Measurements from ENCODE around the gene HSF2BP.

- TF ChIP-seq CBX5 (IDR thresholded peaks at IDR 0.05; ENCODE audit: low read depth, low read length) (no peak), HDAC6 (IDR thresholded peaks at IDR 0.05; ENCODE audit: low read depth, low read length) (no peak), RAD21 (IDR thresholded peaks at IDR 0.05 in 1 of 2, conservative IDR thresholded peaks at IDR 0.05 in 1 of 2; ENCODE audit: low read depth in 2 of 2, low read length in 2 of 2) (no peak), EP300 (IDR thresholded peaks at IDR 0.05; ENCODE audit: borderline replicate concordance in 1 of 2, low read depth in 2 of 2, low read length in 2 of 2) (no peak), POLR2A (IDR thresholded peaks at IDR 0.05; ENCODE audit: control extremely low read depth in 1 of 2, low read depth in 2 of 2, low read length in 2 of 2) (no peak)
- TF ChIP-seq, protein P1, sequence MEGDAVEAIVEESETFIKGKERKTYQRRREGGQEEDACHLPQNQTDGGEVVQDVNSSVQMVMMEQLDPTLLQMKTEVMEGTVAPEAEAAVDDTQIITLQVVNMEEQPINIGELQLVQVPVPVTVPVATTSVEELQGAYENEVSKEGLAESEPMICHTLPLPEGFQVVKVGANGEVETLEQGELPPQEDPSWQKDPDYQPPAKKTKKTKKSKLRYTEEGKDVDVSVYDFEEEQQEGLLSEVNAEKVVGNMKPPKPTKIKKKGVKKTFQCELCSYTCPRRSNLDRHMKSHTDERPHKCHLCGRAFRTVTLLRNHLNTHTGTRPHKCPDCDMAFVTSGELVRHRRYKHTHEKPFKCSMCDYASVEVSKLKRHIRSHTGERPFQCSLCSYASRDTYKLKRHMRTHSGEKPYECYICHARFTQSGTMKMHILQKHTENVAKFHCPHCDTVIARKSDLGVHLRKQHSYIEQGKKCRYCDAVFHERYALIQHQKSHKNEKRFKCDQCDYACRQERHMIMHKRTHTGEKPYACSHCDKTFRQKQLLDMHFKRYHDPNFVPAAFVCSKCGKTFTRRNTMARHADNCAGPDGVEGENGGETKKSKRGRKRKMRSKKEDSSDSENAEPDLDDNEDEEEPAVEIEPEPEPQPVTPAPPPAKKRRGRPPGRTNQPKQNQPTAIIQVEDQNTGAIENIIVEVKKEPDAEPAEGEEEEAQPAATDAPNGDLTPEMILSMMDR (IDR thresholded peaks at IDR 0.05; ENCODE audit: control extremely low read depth in 1 of 3, insufficient read depth in 1 of 3, low read depth in 1 of 3, low read length in 3 of 3): no peak
Measured at GRCh38 chr21:43635436-43635835, 23.9 kb downstream of the HSF2BP start.
